ENCODE data around the gene HAO1. TPM values are rescaled to one million over a fixed set of nuclear protein-coding genes. Genes with fewer than 3 reads are reported as not detected.

Gene HAO1
- total RNA-seq, 1 experiment from 2014 or later = not detected

- H3K4me3 Mint-ChIP-seq (ENCODE audit: unreplicated experiment) = no peak overlapping the region
- DNase-seq (ENCODE audit: unreplicated experiment) = no peak
- peaks cover 7% of the 10 kb centered on the region for H3K9me3 Mint-ChIP-seq (ENCODE audit: unreplicated experiment)
- peaks cover 5% of the 10 kb centered on the region for H3K36me3 Mint-ChIP-seq (ENCODE audit: insufficient read depth, unreplicated experiment)
- no TSS peak for BruUV-seq (replicated peaks)
- intact Hi-C loops (cut with micrococcal nuclease) = no loop called here
- ChIA-PET POLR2A (interaction anchor here (1.2 kb wide), 1 partner anchor 15 kb away, joined by 3 read pairs; no protein-coding TSS in a partner anchor), CTCF (interaction anchor here (0.6 to 5.7 kb wide), 6 partner anchors 8 to 1576 kb away, joined by 3 to 31 read pairs (median 4); no protein-coding TSS in a partner anchor)
- TF ChIP-seq CTCF (IDR thresholded peaks at IDR 0.05; ENCODE audit: unreplicated experiment) = no peak
- H3K27me3 Mint-ChIP-seq (ENCODE audit: insufficient read depth, unreplicated experiment) = no peaks in the 10 kb centered on the region
- H3K27ac Mint-ChIP-seq (ENCODE audit: low read depth, unreplicated experiment) = no peak overlapping the region
- no peaks in the 10 kb centered on the region for H3K4me1 Mint-ChIP-seq (ENCODE audit: insufficient read depth, unreplicated experiment)
Observed at GRCh38 chr20:7974785-7975435, 34.7 kb upstream of the HAO1 start.

GRCh38 chr20:7971536-7972280 lies 31.4 kb upstream of the HAO1 start:
- no peak for TF ChIP-seq CTCF (IDR thresholded peaks at IDR 0.05; ENCODE audit: unreplicated experiment)
- Mint-ChIP-seq H3K27ac (ENCODE audit: low read depth, unreplicated experiment) (no peak overlapping the region), H3K4me3 (ENCODE audit: unreplicated experiment) (no peak overlapping the region), H3K9me3 (ENCODE audit: unreplicated experiment) (peaks cover 7% of the 10 kb centered on the region), H3K36me3 (ENCODE audit: insufficient read depth, unreplicated experiment) (peaks cover 5% of the 10 kb centered on the region), H3K4me1 (ENCODE audit: insufficient read depth, unreplicated experiment) (peaks cover 5% of the 10 kb centered on the region), H3K27me3 (ENCODE audit: insufficient read depth, unreplicated experiment) (no peaks in the 10 kb centered on the region)
- POLR2A ChIA-PET = interaction anchor here (0.6 kb wide), 1 partner anchor 63 kb away, joined by 3 read pairs; no protein-coding TSS in a partner anchor
- no TSS peak for BruUV-seq (replicated peaks)
- CTCF ChIA-PET = interaction anchor here (0.8 to 5.7 kb wide), 5 partner anchors 11 to 1948 kb away, joined by 4 to 31 read pairs (median 7); no protein-coding TSS in a partner anchor
- intact Hi-C loops (cut with micrococcal nuclease) = no loop called here
- no peak for DNase-seq (ENCODE audit: unreplicated experiment)

- DNase-seq (ENCODE audit: unreplicated experiment) = peak; percentile 34
- BruUV-seq (replicated peaks) = no TSS peak
- POLR2A ChIA-PET = interaction anchor here (1.3 kb wide), 1 partner anchor 16 kb away, joined by 3 read pairs; no protein-coding TSS in a partner anchor
- intact Hi-C loops (cut with micrococcal nuclease) = no loop called here
- CTCF ChIA-PET = interaction anchor here (0.6 to 1.9 kb wide), 3 partner anchors 13 to 41 kb away, joined by 3 to 12 read pairs (median 4); no protein-coding TSS in a partner anchor
- TF ChIP-seq CTCF (IDR thresholded peaks at IDR 0.05; ENCODE audit: unreplicated experiment) = no peak
- Mint-ChIP-seq H3K27ac (ENCODE audit: low read depth, unreplicated experiment) (peak overlapping the region; percentile 3), H3K9me3 (ENCODE audit: unreplicated experiment) (peaks cover 7% of the 10 kb centered on the region), H3K4me3 (ENCODE audit: unreplicated experiment) (no peak overlapping the region), H3K36me3 (ENCODE audit: insufficient read depth, unreplicated experiment) (no peaks in the 10 kb centered on the region), H3K4me1 (ENCODE audit: insufficient read depth, unreplicated experiment) (peaks cover 5% of the 10 kb centered on the region), H3K27me3 (ENCODE audit: insufficient read depth, unreplicated experiment) (no peaks in the 10 kb centered on the region)
Observed at GRCh38 chr20:7967199-7967844, 27.1 kb upstream of the HAO1 start.

- TF ChIP-seq CTCF (IDR thresholded peaks at IDR 0.05; ENCODE audit: unreplicated experiment) = no peak
- Mint-ChIP-seq H3K4me1 (ENCODE audit: insufficient read depth, unreplicated experiment) (peaks cover 5% of the 10 kb centered on the region), H3K27me3 (ENCODE audit: insufficient read depth, unreplicated experiment) (no peaks in the 10 kb centered on the region), H3K36me3 (ENCODE audit: insufficient read depth, unreplicated experiment) (no peaks in the 10 kb centered on the region), H3K9me3 (ENCODE audit: unreplicated experiment) (peaks cover 7% of the 10 kb centered on the region), H3K4me3 (ENCODE audit: unreplicated experiment) (no peak overlapping the region), H3K27ac (ENCODE audit: low read depth, unreplicated experiment) (no peak overlapping the region)
- POLR2A ChIA-PET = no interaction called here
- intact Hi-C loops (cut with micrococcal nuclease) = no loop called here
- DNase-seq (ENCODE audit: unreplicated experiment) = no peak
- no TSS peak for BruUV-seq (replicated peaks)
- CTCF ChIA-PET = interaction anchor here (1.0 kb wide), 3 partner anchors 12 to 756 kb away, joined by 3 to 8 read pairs (median 3); no protein-coding TSS in a partner anchor
Observed at GRCh38 chr20:7966176-7966575, 25.9 kb upstream of the HAO1 start.
